NT2/D1 (cell line): Measurements from ENCODE around the gene TGFBR3.

ENCODE experiments used
- SUZ12 ChIP-seq: IDR thresholded peaks from 2 replicates; pipeline ENCODE4 v1.6.1; 2011; ENCODE audit not compliant: insufficient read length, insufficient read depth; ENCODE audit errors: extremely low read depth
- YY1 ChIP-seq: IDR thresholded peaks from 2 replicates; pipeline ENCODE4 v1.6.1; 2011; ENCODE audit not compliant: insufficient read length, insufficient read depth
- ZNF274 ChIP-seq: IDR thresholded peaks from 2 replicates; pipeline ENCODE4 v1.6.1; 2011; ENCODE audit warnings: mild to moderate bottlenecking, low read depth, low read length

- TF ChIP-seq ZNF274, result no peak
- TF ChIP-seq YY1, result no peak
- TF ChIP-seq SUZ12, result no peak
Measured at GRCh38 chr1:91768786-91769725, 116.9 kb downstream of the TGFBR3 start.
